ENCODE data around the gene FRG2B.
"Not testable (repeated sequence)": the region's sequence is repeated elsewhere in the genome, so short reads cannot be mapped to it uniquely, and the experiment has no call there.

Gene FRG2B

GRCh38 chr10:133626695-133627094 lies at the start of gene FRG2B:
Gene FRG2B (minus strand): TSS chr10:133626795. CDS start chr10:133626742, 53 bp downstream.
- DNase-seq, result not testable (repeated sequence)

GRCh38 chr10:133667446-133667845 lies 40.9 kb upstream of the FRG2B start:
- DNase-seq, result not testable (repeated sequence)

GRCh38 chr10:133663544-133664160 lies 37.1 kb upstream of the FRG2B start:
- DNase-seq, result not testable (repeated sequence)

- not testable (repeated sequence) for DNase-seq
Observed at GRCh38 chr10:133661122-133661521, 34.5 kb upstream of the FRG2B start.

- not testable (repeated sequence) for DNase-seq
Observed at GRCh38 chr10:133660516-133660915, 33.9 kb upstream of the FRG2B start.

- not testable (repeated sequence) for DNase-seq
Observed at GRCh38 chr10:133657276-133657675, 30.7 kb upstream of the FRG2B start.

GRCh38 chr10:133648872-133649455 lies 22.4 kb upstream of the FRG2B start:
- not testable (repeated sequence) for DNase-seq

- not testable (repeated sequence) for DNase-seq
Observed at GRCh38 chr10:133647075-133647748, 20.6 kb upstream of the FRG2B start.

- not testable (repeated sequence) for DNase-seq
Observed at GRCh38 chr10:133637846-133638235, 11.2 kb upstream of the FRG2B start.

- not testable (repeated sequence) for DNase-seq
Observed at GRCh38 chr10:133637202-133637845, 10.7 kb upstream of the FRG2B start.

- DNase-seq, result not testable (repeated sequence)
Observed at GRCh38 chr10:133630723-133631249, 4.2 kb upstream of the FRG2B start.

GRCh38 chr10:133622544-133622943 lies 4.1 kb downstream of the FRG2B start:
- DNase-seq, result not testable (repeated sequence)

GRCh38 chr10:133618851-133619250 lies 7.7 kb downstream of the FRG2B start:
- DNase-seq, result no peak

GRCh38 chr10:133617196-133617595 lies 9.4 kb downstream of the FRG2B start:
- DNase-seq, result no peak

- DNase-seq, result peak; percentile 21
Observed at GRCh38 chr10:133616371-133617130, 10.0 kb downstream of the FRG2B start.

GRCh38 chr10:133614830-133615580 lies 11.6 kb downstream of the FRG2B start:
- peak; percentile 0 for DNase-seq

- DNase-seq, result no peak
Observed at GRCh38 chr10:133613699-133614098, 12.9 kb downstream of the FRG2B start.

- DNase-seq, result no peak
Observed at GRCh38 chr10:133611079-133611478, 15.5 kb downstream of the FRG2B start.

GRCh38 chr10:133608855-133609254 lies 17.7 kb downstream of the FRG2B start:
- peak; percentile 0 for DNase-seq

- DNase-seq, result not testable (repeated sequence)
Observed at GRCh38 chr10:133603434-133603833, 23.2 kb downstream of the FRG2B start.

GRCh38 chr10:133600657-133601056 lies 25.9 kb downstream of the FRG2B start:
- no peak for DNase-seq

GRCh38 chr10:133599869-133600268 lies 26.7 kb downstream of the FRG2B start:
- DNase-seq, result not testable (repeated sequence)
